GM10847 (cell line): ENCODE measurements around the gene PPP1R27.

Experiments
- POLR2A ChIP-seq: IDR thresholded peaks from 2 replicates; pipeline ENCODE4 v1.6.1; 2011; ENCODE audit not compliant: insufficient read length; ENCODE audit errors: extremely low read depth

The PPP1R27 gene

DNA sequence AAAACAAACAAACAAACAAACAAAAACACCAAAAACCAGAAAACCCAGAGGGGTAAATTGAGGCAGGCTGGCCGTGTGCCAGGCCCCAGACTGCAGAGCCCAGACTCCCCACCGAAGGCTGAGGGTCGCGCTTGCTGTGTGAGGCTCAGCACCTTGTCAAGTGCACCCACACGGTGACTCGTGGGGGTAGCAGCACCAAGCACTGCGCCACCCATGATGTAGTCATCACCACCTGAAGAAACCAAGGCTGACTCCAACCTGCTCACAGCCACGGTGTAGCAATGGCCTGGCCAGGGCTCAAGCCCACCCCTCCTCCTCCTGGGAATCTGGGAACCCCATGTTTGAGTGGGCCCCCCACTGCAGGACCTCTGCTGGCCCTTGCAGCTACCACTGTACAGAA is 13.7 kb downstream of the PPP1R27 start:
- TF ChIP-seq POLR2A = no peak

DNA sequence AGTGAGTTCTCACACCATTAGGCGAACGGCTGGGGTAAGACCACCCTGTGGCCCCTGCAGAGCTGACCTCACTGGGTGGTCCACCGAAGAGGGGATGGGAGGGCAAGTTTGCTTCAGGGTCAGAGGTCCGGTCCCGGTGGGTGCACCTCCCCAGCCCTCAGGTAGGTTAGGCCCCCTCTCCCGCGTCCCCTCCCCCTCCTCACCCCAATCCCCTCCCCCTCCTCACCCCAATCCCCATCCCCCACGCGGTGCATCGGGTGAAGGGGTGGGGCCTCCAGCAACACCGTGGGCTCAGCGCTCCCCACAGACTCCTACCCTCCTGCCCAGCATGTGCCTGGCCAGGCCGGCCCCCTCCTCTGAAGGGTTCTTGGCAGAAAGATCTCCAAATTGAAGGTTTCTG is 15.1 kb downstream of the PPP1R27 start:
- TF ChIP-seq POLR2A = no peak

DNA sequence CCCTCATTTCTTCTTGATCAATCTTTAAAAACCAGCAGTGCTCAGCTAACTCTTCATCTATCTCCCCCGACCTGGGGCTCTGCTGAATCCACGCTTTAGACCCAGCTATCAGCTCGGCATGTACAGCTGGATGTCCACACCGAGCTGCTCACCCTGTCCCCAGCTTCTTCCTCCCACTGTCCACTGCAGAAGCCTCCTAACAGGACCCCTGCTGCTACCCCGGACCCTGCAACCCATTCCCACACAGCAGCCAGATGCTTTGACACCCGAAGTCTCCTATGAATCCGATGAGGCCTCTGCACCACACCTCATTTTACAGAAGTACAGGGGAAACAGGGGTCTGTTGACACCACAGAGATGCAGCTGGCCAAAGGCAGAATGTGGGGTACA is 17.1 kb downstream of the PPP1R27 start:
- TF ChIP-seq POLR2A = no peak

DNA sequence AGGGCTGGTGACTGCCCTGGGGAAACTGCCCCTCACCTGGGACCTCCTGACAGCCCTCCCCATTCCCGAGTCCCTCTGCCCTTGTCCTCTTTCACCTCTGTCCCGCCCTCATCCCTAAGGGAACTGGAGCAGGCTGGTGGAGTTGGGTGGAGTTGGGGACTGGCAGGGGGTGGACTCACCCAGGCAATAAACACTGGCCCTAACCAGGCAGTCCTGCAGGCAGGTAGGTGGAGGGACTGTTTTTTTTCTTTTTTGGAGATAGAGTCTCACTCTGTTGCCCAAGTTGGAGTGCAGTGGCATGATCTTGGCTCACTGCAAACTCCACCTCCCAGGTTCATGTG is 19.2 kb downstream of the PPP1R27 start:
- no peak for TF ChIP-seq POLR2A

DNA sequence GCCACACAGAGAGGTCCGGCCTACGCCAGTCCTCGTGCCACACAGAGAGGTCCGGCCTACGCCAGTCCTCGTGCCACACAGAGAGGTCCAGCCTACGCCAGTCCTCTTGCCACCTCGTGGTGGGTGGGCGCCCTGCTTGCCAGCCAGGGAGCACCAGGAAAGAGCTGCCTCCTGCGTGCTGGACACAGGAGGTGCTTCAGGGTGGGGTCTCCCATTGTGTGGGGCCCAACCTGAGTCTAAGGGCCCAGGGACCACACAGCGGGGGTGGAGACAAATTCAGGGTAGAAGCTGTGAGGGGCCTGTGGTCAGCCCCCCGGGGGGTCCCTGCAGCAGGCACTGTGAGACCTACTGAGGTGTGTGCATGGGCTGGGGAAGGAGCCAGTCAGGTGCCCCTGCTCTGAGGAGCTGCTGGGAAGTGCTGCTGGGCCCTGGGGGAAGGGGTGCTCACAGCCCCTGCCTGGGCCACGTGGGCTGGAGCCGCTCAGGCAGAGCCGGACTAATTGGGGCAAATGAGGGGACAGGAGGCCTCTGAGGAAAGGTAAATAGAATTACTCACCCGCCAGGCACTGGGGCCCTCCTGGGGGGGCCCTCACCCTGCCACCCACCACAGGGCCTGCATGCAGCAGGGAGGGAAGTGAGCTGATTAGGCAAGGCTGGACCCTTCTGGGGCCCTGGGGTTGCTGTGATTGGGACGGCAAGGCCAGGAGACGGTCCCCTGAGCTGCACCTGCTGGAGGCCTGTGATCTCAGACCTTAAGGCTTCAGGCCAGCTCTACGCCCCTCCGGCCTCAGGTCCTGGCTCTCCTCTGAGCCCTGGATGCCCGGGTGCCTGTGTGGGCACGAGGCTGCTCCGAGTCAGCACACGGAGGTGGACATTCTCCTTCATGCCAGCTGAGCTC is 19.9 kb downstream of the PPP1R27 start:
- TF ChIP-seq POLR2A = no peak

DNA sequence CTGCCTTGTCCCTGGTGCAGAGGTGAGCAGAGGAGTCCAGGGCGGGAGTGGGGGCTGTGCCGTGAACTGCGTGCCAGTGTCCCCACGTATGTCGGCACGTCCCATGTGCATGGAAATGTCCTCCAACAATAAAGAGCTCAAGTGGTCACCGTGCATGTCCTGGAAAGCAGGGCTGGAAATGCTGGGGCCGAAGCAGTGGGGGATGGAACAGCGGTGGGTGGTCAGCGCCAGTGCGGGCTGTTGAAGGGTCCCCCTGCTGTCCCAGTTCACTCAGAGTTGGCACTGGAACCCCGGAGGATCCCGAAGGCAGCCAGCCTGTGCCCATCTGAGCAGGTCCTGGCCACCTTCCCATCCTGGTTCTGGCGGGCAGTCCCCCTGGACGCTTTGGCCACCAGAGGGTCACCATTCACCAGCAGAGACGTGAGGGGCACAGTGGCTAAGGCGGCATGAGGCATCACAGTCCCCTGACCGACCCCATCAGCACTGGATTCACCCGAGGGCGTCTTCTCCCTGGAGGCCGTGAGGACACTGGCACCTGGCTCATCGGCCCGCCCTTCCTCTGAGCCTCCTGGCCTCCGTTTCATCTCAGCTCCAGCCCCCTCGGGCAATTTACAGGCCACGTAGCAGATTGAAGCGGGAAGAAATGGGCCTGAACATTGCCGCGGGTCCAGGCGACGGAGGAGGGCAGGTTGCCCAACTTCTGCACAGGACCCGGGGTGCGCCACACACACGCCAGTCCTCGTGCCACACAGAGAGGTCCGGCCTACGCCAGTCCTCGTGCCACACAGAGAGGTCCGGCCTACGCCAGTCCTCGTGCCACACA is 20.8 kb downstream of the PPP1R27 start:
- no peak for TF ChIP-seq POLR2A

DNA sequence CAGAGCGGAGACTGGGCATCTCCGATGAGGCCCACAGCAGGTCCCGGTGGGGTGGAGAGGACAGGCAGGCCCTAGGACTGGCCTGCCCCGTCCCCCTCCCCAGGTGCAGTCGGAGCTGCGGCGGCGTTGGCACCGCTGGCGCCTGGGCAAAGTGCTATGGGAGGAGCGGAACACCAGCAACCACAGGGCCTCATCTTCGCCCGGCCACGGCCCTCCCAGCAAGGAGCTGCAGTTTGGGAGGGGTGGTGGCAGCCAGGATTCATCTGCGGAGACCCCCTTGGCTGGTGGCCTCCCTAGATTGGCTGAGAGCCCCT is 21.5 kb downstream of the PPP1R27 start:
- no peak for TF ChIP-seq POLR2A

DNA sequence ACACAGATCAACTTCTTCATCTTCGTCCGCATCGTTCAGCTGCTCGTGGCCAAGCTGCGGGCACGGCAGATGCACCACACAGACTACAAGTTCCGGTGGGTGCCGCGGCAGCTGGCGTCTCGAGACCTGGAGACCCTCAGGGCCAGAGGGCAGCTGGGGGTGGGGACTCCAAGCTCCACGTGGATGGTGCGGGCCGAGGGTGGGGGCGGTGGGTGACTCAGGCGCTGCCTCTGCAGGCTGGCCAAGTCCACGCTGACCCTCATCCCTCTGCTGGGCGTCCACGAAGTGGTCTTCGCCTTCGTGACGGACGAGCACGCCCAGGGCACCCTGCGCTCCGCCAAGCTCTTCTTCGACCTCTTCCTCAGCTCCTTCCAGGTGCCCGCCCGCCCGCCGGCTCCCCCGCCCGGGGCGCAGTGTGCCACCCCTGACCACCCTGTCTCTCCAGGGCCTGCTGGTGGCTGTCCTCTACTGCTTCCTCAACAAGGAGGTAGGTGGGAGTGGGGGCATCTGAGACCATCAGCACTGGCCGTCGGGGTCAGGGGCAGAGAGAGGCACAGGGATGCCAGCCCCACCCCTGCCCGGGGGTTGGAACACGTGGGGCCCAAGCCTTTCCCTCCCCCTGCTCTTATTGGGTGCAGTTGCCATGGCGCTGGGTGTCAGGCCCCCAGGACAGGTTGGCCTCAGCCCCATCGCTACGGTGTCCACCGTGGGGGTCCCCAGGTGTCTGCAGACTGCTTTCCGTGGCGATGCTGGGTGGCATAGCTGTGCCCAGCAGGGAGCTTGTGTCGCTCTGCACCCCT is 22.1 kb downstream of the PPP1R27 start:
- no peak for TF ChIP-seq POLR2A

DNA sequence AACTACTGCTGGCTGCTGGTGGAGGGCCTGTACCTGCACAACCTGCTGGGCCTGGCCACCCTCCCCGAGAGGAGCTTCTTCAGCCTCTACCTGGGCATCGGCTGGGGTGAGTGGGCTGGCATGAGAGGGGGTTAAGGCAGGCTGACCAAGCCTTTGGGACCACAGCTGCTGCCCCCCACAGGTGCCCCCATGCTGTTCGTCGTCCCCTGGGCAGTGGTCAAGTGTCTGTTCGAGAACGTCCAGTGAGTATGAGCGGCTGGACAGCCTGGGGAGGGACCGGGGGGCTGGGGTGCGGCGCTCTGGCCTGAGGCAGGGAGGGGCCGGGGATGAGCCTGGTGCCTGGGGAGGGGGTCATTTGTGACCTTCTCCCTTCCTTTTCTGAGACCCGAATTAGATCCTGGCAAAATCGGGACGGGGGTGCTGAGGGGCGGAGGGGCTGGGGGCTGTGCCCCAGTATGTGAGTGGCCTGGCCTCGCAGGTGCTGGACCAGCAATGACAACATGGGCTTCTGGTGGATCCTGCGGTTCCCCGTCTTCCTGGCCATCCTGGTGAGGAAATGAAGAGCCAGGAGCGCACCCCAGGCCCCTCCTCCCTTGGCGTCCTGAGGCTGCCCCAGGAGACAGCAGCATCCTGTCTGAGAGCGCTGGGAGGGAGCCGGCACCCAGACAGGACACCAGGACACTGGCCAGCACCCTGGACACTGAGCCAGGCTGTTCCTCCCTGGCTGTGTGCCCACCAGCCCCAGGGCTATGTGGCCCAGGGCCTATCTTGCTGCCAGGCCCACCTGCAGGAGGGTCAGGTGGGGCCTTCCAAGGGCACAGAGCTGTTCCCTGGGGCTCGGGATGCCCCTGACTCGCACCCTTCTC is 22.9 kb downstream of the PPP1R27 start:
- no peak for TF ChIP-seq POLR2A

DNA sequence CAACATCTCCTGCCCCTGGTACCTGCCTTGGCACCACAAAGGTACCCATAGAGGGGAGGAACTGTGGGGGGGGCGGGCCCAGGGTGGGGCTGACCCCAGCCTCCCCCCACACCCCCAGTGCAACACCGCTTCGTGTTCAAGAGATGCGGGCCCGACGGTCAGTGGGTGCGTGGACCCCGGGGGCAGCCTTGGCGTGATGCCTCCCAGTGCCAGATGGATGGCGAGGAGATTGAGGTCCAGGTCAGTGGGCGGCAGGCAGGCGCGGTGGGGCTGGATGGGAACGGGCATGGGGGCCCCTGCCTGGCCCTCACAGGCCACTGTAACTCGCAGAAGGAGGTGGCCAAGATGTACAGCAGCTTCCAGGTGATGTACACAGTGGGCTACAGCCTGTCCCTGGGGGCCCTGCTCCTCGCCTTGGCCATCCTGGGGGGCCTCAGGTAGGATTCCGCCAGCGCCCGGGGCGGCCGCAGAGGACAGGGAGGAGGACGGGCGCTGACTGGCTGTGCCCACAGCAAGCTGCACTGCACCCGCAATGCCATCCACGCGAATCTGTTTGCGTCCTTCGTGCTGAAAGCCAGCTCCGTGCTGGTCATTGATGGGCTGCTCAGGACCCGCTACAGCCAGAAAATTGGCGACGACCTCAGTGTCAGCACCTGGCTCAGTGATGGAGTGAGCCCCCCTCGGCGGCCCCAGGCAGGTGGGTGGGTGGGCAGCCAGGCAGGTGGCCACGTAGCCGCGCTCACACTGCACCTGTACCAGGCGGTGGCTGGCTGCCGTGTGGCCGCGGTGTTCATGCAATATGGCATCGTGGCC is 23.8 kb downstream of the PPP1R27 start:
- TF ChIP-seq POLR2A = no peak

DNA sequence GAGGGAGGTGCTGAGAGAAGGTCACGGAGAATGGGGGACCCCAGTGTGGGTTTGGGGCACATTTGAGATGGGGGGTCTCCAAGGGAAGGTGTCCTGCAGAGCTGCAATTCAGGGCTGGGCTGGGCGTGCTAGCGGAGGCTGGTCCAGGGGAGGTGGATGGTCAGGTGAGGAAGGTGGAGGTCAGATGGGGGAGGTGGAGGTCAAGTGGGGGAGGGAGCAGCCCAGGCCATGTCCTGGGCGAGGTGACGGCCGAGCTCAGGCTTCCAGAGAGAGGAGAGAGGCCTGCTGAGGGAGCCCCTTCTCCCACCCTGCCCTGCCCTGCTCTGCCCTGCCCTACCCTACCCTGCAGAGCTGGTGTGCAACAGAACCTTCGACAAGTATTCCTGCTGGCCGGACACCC is 24.4 kb downstream of the PPP1R27 start:
- no peak for TF ChIP-seq POLR2A

DNA sequence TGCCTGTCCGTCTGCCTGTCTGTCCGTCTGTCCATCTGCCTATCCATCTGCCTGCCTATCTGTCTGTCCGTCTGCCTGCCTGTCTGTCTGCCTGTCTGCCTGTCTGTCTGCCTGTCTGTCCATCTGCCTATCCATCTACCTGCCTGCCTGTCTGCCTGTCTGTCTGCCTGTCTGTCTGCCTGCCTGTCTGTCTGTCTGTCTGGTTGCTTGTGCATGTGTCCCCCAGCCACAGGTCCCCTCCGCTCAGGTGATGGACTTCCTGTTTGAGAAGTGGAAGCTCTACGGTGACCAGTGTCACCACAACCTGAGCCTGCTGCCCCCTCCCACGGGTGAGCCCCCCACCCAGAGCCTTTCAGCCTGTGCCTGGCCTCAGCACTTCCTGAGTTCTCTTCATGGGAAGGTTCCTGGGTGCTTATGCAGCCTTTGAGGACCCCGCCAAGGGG is 25.3 kb downstream of the PPP1R27 start:
- no peak for TF ChIP-seq POLR2A

DNA sequence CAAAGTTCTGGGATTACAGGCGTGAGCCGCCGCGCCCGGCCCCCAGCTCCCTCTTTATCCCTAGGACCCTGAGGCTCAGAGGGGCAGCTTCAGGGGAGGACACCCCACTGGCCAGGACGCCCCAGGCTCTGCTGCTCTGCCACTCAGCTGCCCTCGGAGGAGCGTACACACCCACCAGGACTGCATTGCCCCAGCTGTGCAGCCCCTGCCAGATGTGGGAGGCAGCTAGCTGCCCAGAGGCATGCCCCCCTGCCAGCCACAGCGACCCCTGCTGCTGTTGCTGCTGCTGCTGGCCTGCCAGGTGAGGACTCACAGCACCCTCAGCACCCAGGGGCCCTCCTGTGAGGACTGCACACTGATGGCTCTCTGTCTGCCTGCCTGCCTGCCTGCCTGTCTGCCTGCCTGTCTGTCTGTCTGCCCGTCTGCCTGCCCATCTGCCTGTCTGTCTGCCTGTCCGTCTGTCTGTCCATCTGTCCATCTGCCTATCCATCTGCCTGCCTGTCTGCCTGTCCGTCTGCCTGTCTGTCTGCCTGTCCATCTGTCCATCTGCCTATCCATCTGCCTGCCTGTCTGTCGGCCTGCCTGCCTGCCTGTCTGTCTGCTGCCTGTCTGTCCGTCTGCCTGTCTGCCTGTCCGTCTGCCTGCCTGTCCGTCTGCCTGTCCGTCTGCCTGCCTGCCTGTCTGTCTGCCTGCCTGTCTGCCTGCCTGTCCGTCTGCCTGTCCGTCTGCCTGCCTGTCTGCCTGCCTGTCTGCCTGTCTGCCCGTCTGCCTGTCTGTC is 25.9 kb downstream of the PPP1R27 start:
- no peak for TF ChIP-seq POLR2A
